KOPT-K1 (cell line): Measurements from ENCODE around the gene HPCAL1.

Experiments
- H3K27ac ChIP-seq: fragments of 200-600 bp; sonication (generic); 2 replicates; pipeline ENCODE4 v1.5.1; 2016; ENCODE audit warnings: antibody characterized with exemption, mild to moderate bottlenecking, low read depth, low read length; ENCODE audit not compliant: poor library complexity, severe bottlenecking
- H3K36me3 ChIP-seq: fragments of 200-600 bp; sonication (generic); 2 replicates; pipeline ENCODE4 v1.5.1; 2017; ENCODE audit warnings: antibody characterized with exemption, mild to moderate bottlenecking, low read length, moderate library complexity; ENCODE audit not compliant: insufficient read depth
- H3K9me3 ChIP-seq: fragments of 200-600 bp; sonication (generic); 2 replicates; pipeline ENCODE4 v1.5.1; 2017; ENCODE audit warnings: antibody characterized with exemption, low read length, mild to moderate bottlenecking; ENCODE audit not compliant: insufficient read depth, poor library complexity, severe bottlenecking

Gene HPCAL1

DNA sequence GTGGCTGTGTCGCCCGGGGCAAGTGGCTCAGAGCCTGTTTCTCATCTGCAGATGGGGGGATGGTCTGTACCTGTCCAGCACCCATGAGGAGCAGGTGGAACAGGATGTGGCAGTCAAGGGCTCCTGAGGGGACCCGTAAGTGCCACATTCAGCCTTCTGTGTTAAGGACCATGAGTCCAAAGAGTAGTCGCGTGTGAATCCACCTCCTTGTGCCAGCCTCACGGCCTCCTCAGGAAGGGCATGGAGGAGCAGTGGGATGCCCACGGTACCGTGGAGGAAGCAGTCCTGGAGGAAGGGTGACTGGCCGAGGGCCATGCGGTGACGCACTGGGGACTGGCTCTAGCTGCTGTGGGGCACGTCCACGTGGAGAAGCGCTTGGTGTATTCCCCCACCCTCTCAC, 84.3 kb downstream of the HPCAL1 start:
- H3K27ac ChIP-seq: no peak overlapping the region

DNA sequence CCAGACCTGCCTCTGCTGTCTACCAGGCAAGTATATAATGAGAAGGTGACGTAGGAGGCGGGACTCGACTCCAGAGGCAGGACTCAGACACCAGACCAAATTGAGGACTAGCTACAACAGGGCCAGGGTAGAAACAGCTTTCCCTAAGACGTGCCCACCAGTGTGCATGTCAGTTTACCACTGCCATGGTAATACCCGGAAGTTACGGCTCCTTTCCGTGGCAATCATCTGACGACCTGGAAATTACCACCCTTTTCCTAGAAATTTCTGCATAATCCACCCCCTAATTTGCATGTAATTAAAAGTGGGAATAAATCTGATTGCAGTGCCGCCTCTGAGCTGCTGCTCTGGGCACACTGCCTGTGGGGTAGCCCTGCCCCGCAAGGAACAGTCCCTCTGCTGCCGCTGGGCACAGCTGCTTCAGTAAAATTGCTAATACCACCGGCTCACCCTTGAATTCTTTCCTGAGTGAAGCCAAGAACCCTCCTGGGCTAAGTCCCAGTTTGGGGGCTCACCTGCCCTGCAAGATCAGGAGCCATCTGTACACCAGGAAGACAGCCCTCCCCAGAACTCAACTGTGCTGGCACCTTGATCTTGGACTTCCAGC, 86.4 kb downstream of the HPCAL1 start:
- no peaks in the 10 kb centered on the region for H3K9me3 ChIP-seq
- no peak overlapping the region for H3K27ac ChIP-seq
- no peaks in the 10 kb centered on the region for H3K36me3 ChIP-seq

More for the DNA sequence above, 84.3 kb downstream of the HPCAL1 start:
- H3K9me3 ChIP-seq: no peaks in the 10 kb centered on the region
- no peaks in the 10 kb centered on the region for H3K36me3 ChIP-seq

DNA sequence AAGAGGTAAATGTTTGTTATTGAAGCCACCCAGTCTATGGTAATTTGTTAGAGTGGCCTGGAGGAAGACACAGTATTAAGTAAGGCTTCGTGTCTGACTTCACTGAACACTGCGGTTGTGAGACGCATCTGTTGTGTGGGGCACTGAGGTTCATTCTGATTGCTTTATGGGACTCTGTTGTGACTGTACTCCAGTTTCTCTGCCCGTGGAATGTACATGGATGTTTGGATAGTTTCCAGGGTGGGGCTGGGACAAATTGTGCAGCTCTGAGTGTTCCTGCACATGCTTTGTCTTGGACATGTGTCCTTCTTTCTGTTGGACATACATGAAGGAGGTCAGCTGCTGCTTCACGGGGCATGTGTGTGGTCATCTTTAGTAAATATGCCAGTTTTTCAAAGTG, 86.9 kb downstream of the HPCAL1 start:
- Histone ChIP-seq H3K27ac (no peak overlapping the region), H3K36me3 (no peaks in the 10 kb centered on the region), H3K9me3 (no peaks in the 10 kb centered on the region)

GRCh38 chr2:10390369-10390801, 87.7 kb downstream of the HPCAL1 start:
- Histone ChIP-seq H3K36me3 (no peaks in the 10 kb centered on the region), H3K9me3 (no peaks in the 10 kb centered on the region), H3K27ac (no peak overlapping the region)

GRCh38 chr2:10392100-10392499, 89.4 kb downstream of the HPCAL1 start:
- Histone ChIP-seq H3K36me3 (no peaks in the 10 kb centered on the region), H3K27ac (no peak overlapping the region), H3K9me3 (no peaks in the 10 kb centered on the region)

DNA sequence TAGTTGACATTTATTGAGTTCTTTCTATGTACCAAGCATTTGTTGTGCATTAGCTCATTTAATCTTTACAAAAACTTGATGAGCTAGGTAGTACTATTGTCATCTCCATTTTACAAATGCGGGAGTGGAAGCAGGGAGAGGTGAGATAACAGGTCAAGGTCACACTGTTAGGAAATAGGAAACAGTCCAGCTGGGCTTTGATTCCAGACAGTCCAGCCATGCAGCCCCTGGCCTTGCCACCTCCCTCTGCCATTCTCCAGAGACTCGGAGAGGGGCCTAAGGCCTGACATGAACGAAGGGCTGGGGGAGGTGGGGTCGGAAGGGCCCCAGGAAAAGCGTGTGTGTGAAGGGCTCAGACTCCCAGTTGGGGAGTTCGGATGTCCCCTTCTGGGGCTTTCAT, 89.8 kb downstream of the HPCAL1 start:
- Histone ChIP-seq H3K9me3 (no peaks in the 10 kb centered on the region), H3K27ac (no peak overlapping the region), H3K36me3 (no peaks in the 10 kb centered on the region)

- H3K27ac ChIP-seq: no peak overlapping the region
- H3K9me3 ChIP-seq: no peaks in the 10 kb centered on the region
- no peaks in the 10 kb centered on the region for H3K36me3 ChIP-seq
Measured at GRCh38 chr2:10392951-10393639, 90.4 kb downstream of the HPCAL1 start.

- Histone ChIP-seq H3K36me3 (no peaks in the 10 kb centered on the region), H3K9me3 (no peaks in the 10 kb centered on the region), H3K27ac (no peak overlapping the region)
Measured at GRCh38 chr2:10393640-10393982, 90.9 kb downstream of the HPCAL1 start.

GRCh38 chr2:10395893-10396292, 93.2 kb downstream of the HPCAL1 start:
- no peak overlapping the region for H3K27ac ChIP-seq
- no peaks in the 10 kb centered on the region for H3K9me3 ChIP-seq
- H3K36me3 ChIP-seq: no peaks in the 10 kb centered on the region

- Histone ChIP-seq H3K27ac (no peak overlapping the region), H3K9me3 (no peaks in the 10 kb centered on the region), H3K36me3 (no peaks in the 10 kb centered on the region)
Measured at GRCh38 chr2:10396464-10396863, 93.8 kb downstream of the HPCAL1 start.

GRCh38 chr2:10397297-10397875, 94.7 kb downstream of the HPCAL1 start:
- Histone ChIP-seq H3K9me3 (no peaks in the 10 kb centered on the region), H3K27ac (no peak overlapping the region), H3K36me3 (no peaks in the 10 kb centered on the region)

DNA sequence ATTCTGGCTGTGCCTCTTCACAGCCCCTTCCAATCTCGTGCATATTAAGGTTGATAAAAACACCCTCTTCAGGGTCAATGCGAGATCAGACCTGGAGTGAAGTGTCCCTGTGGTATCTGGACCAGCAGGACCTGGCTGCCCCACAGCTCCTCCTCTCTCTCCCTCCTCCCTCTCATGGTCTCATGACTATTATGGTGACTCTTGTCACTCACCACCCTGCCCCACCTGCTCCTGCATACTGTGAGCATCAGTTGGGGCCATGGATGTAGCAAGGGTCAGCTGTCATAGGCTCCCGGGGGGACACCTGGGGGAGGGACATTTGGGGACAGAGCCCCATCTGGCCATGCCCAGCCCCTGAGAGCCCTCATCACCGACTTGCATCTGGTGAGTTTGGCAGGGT, 95.2 kb downstream of the HPCAL1 start:
- Histone ChIP-seq H3K9me3 (no peaks in the 10 kb centered on the region), H3K36me3 (no peaks in the 10 kb centered on the region), H3K27ac (no peak overlapping the region)

- Histone ChIP-seq H3K36me3 (no peaks in the 10 kb centered on the region), H3K27ac (no peak overlapping the region), H3K9me3 (no peaks in the 10 kb centered on the region)
Measured at GRCh38 chr2:10398496-10398895, 95.8 kb downstream of the HPCAL1 start.

DNA sequence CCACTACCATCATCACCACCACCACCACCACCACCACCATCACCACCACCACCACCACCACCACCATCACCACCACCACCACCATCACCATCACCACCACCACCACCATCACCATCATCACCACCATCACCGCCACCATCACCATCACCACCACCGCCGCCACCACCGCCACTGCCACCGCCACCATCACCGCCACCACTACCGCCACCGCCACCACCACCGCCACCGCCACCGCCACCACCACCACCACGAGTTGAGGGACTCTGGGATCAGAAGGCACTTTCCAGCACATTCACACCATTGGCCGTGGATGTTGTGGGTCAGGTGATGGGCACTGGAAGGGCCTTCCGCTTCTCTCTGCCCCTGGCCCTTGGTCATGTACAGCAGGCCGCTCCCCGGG, 96.7 kb downstream of the HPCAL1 start:
- Histone ChIP-seq H3K36me3 (no peaks in the 10 kb centered on the region), H3K9me3 (no peaks in the 10 kb centered on the region), H3K27ac (no peak overlapping the region)

GRCh38 chr2:10400002-10400401, 97.3 kb downstream of the HPCAL1 start:
- no peaks in the 10 kb centered on the region for H3K36me3 ChIP-seq
- H3K27ac ChIP-seq: no peak overlapping the region
- no peaks in the 10 kb centered on the region for H3K9me3 ChIP-seq

- Histone ChIP-seq H3K9me3 (no peaks in the 10 kb centered on the region), H3K36me3 (no peaks in the 10 kb centered on the region), H3K27ac (no peak overlapping the region)
Measured at GRCh38 chr2:10400568-10400977, 97.9 kb downstream of the HPCAL1 start.
